ENCODE results near the gene ZDHHC14. TPM values are rescaled to one million over a fixed set of nuclear protein-coding genes. Genes with fewer than 3 reads are reported as not detected.

ZDHHC14 gene
- total RNA-seq, 4 donors from 2014 or later = 7.1 to 11.4 (median 9.8) TPM

DNA sequence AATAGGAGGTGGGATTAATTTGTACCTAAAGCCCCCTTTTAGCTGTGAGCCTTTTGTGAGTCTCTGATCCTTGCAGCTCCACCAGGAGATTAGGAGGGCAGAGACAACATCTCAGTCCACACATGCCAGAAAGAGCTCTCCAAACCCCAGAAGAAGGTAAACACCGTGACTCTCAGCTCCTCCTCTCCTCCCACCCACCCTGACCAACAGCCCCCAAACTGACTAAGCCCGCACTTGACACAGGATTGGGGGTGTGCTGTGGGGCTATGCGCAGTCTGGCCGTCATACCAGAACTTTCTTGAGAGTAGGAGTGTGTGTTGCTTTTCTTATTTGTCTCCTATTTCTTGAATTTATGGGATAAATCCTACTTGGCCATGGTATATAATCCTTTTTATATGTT lies 277.3 kb downstream of the ZDHHC14 start:
- H3K27me3 ChIP-seq = no peaks in the 10 kb centered on the region
- no peak for DNase-seq (ENCODE audit: extremely low spot score)
- H3K4me1 ChIP-seq = no peaks in the 10 kb centered on the region
- TF ChIP-seq CTCF (IDR thresholded peaks at IDR 0.05) = no peak
- no peaks in the 10 kb centered on the region for H3K9me3 ChIP-seq
- no peak overlapping the region for H3K4me3 ChIP-seq
- H3K36me3 ChIP-seq = peaks cover 0 to 39% (median 26%) of the 10 kb centered on the region in 4 donors
- intact Hi-C loops (cut with DNase I) = no loop called here
- no peak overlapping the region for H3K27ac ChIP-seq (replicated peaks in 1 of 4)
- 95% methylated on average over 4 of the region's 4 CpGs for WGBS

GRCh38 chr6:157659536-157660271 lies 278.7 kb downstream of the ZDHHC14 start:
- Histone ChIP-seq H3K27ac (replicated peaks in 1 of 4) (no peak overlapping the region), H3K9me3 (no peaks in the 10 kb centered on the region), H3K27me3 (no peaks in the 10 kb centered on the region), H3K36me3 (peaks cover 0 to 27% (median 13%) of the 10 kb centered on the region in 4 donors), H3K4me3 (no peak overlapping the region), H3K4me1 (no peaks in the 10 kb centered on the region)
- DNase-seq (ENCODE audit: extremely low spot score) = no peak
- TF ChIP-seq POLR2AphosphoS5 (IDR thresholded peaks at IDR 0.05) = no peak
- TF ChIP-seq POLR2A (IDR thresholded peaks at IDR 0.05; ENCODE audit: low read depth) = no peak
- TF ChIP-seq EP300 (IDR thresholded peaks at IDR 0.05) = no peak
- intact Hi-C loops (cut with DNase I) = loop anchor here (10.0 kb wide), 1 partner anchor 275 kb away; the partner anchor contains the start of gene ZDHHC14
- WGBS = 73% methylated on average over 18 of the region's 19 CpGs

- WGBS = 99% methylated on average over 4 of the region's 5 CpGs
- intact Hi-C loops (cut with DNase I) = loop anchor here (10.0 kb wide), 1 partner anchor 276 kb away; the partner anchor contains the start of gene ZDHHC14
These were observed 279.4 kb downstream of the ZDHHC14 start for GRCh38 chr6:157660414-157660813.

DNA sequence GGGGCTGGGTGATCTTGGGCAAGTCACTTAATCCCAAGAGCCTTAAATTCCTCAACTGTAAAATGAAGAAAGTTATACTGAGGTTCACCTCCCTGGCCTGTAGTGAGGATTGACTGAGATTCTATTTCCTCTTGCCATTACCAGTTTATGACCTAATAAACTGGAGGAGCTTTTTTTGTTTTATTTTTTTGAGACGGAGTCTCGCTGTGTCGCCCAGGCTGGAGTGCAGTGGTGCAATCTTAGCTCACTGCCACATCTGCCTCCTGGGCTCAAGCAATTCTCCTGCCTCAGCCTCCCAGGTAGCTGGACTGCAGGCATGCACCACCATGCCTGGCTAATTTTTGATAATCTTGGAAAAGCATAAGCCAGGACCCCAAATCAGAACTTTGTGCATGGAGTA lies 280.7 kb downstream of the ZDHHC14 start:
- peaks cover 0 to under 1% (median 0%) of the 10 kb centered on the region in 4 donors for H3K4me1 ChIP-seq
- peaks cover 0 to 14% (median 7%) of the 10 kb centered on the region in 4 donors for H3K36me3 ChIP-seq
- DNase-seq (ENCODE audit: extremely low spot score) = no peak
- intact Hi-C loops (cut with DNase I) = loop anchor here (10.0 kb wide), 1 partner anchor 277 kb away; the partner anchor contains the start of gene ZDHHC14
- TF ChIP-seq CTCF (IDR thresholded peaks at IDR 0.05) = no peak
- no peak for TF ChIP-seq POLR2A (IDR thresholded peaks at IDR 0.05; ENCODE audit: low read depth)
- no peak for TF ChIP-seq EP300 (IDR thresholded peaks at IDR 0.05)
- TF ChIP-seq POLR2AphosphoS5 (IDR thresholded peaks at IDR 0.05) = no peak
- no peak overlapping the region for H3K4me3 ChIP-seq
- WGBS = 91% methylated on average over 3 of the region's 3 CpGs
- no peak overlapping the region for H3K27ac ChIP-seq (replicated peaks in 1 of 4)
- H3K27me3 ChIP-seq = no peaks in the 10 kb centered on the region
- no peaks in the 10 kb centered on the region for H3K9me3 ChIP-seq

More at GRCh38 chr6:157660414-157660813, 279.4 kb downstream of the ZDHHC14 start:
- H3K36me3 ChIP-seq = peaks cover 0 to 20% (median 10%) of the 10 kb centered on the region in 4 donors
- H3K4me1 ChIP-seq = no peaks in the 10 kb centered on the region
- no peak for TF ChIP-seq EP300 (IDR thresholded peaks at IDR 0.05)
- TF ChIP-seq POLR2AphosphoS5 (IDR thresholded peaks at IDR 0.05) = no peak
- no peak for TF ChIP-seq POLR2A (IDR thresholded peaks at IDR 0.05; ENCODE audit: low read depth)
- TF ChIP-seq CTCF (IDR thresholded peaks at IDR 0.05) = no peak
- no peak overlapping the region for H3K27ac ChIP-seq (replicated peaks in 1 of 4)
- no peak for DNase-seq (ENCODE audit: extremely low spot score)
- H3K4me3 ChIP-seq = no peak overlapping the region
- no peaks in the 10 kb centered on the region for H3K9me3 ChIP-seq
- H3K27me3 ChIP-seq = no peaks in the 10 kb centered on the region

DNA sequence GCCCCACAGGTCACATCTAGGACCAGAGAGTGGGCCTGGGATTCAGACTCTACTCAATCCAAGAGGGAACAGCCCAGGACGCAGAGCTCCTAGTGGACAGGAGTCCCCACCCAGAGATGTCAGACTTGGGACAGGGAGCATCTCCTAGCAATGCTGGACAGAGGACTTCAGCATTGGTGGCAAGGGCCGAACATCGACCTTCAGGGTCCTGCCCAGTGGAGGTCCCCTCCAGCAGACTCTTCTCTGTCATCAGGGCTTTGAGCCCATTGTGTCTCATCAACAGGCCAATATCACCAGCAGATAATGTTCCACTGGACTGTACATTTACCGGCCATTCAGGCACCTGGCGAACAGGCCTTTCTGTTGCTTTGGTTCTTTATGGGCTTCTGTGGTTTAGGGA lies 282.3 kb downstream of the ZDHHC14 start:
- intact Hi-C loops (cut with DNase I) = loop anchor here (10.0 kb wide), 1 partner anchor 278 kb away; the partner anchor contains the start of gene ZDHHC14
- no peaks in the 10 kb centered on the region for H3K9me3 ChIP-seq
- peaks cover 0 to 5% (median 2%) of the 10 kb centered on the region in 4 donors for H3K36me3 ChIP-seq
- H3K4me3 ChIP-seq = no peak overlapping the region
- peaks cover 0 to 9% (median 4%) of the 10 kb centered on the region in 4 donors for H3K4me1 ChIP-seq
- WGBS = 97% methylated on average over 4 of the region's 5 CpGs
- H3K27me3 ChIP-seq = no peaks in the 10 kb centered on the region
- H3K27ac ChIP-seq (replicated peaks in 1 of 4) = no peak overlapping the region
- DNase-seq (ENCODE audit: extremely low spot score) = no peak
- TF ChIP-seq POLR2A (IDR thresholded peaks at IDR 0.05; ENCODE audit: low read depth) (no peak), POLR2AphosphoS5 (IDR thresholded peaks at IDR 0.05) (no peak), EP300 (IDR thresholded peaks at IDR 0.05) (no peak), CTCF (IDR thresholded peaks at IDR 0.05) (no peak)
